Measurements from ENCODE around the gene KAT2B.

DNA sequence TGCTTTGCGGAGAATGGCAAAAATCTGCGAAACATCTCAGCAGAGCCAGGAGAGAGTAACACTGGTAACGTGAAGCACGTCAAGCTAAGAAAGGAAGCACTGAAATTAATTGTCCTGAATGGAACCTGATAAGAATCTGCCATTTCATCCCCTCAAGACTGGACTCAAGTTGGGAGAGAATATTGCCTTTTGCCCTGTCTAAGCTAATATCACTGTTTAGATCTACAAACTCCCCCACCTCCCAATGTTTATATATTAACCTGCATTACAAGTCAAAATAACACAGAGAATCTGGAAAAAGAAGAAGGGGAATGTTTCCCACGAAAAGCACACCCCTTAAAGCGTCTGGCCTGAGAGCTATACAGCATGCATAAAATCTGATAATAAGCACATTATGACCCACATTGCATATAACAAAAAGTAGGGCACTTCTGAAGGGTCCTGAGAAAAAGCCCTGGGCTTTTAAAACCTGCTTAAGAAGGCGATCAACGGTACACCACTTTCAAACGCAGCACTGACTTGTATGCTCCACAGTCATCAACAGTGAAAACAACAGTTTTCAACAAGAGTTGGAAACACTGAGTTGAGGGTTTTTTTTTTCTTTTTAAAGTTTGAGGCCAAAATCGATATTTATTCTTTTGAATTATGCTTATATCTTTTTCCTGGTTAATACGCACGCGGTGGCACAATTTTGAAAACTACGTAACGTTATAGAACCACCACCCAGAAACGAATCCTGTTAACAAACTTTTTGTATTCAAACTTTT, 1.4 kb upstream of the KAT2B start:
- no peak for TF ChIP-seq CTCF (IDR thresholded peaks at IDR 0.05)
- TF ChIP-seq, protein P1, sequence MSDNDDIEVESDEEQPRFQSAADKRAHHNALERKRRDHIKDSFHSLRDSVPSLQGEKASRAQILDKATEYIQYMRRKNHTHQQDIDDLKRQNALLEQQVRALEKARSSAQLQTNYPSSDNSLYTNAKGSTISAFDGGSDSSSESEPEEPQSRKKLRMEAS (IDR thresholded peaks at IDR 0.05; ENCODE audit: low read depth) = no peak
- TF ChIP-seq YY1 (IDR thresholded peaks at IDR 0.05; ENCODE audit: low read depth) = no peak
- no peak for TF ChIP-seq RCOR1 (IDR thresholded peaks at IDR 0.05; ENCODE audit: low read length)

Data from SK-N-SH (cell line).